GM21360 (cell line): Measurements from ENCODE around the gene CBFA2T2.
"Not testable (repeated sequence)": the region's sequence is repeated elsewhere in the genome, so short reads cannot be mapped to it uniquely, and the experiment has no call there.

Experiments
- ATAC-seq: cut with Tn5 transposase; IDR thresholded peaks from one replicate; pipeline ENCODE4 v1.9.1; 2021; ENCODE audit warnings: mild to moderate bottlenecking, moderate library complexity; ENCODE audit not compliant: unreplicated experiment

Gene CBFA2T2

DNA sequence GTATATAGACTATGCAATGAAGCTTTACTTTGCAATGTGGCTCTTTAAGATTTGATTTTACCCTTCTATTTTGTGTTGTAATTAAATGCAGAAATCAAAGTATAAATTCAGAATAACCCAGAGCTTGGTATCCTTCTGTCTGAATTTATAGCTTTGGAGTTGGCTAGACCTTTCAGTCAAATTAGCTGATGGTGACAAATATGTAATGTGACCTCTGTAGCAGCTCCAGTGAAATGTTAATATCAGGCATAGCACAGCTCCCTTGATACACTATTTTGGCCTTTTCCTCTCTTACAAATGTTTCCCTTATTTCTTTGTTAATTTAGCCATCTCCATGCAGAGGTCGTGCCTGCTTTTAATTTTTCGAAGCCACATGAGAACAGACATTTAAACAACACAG lies 11.1 kb downstream of the CBFA2T2 start:
- no peak for ATAC-seq

DNA sequence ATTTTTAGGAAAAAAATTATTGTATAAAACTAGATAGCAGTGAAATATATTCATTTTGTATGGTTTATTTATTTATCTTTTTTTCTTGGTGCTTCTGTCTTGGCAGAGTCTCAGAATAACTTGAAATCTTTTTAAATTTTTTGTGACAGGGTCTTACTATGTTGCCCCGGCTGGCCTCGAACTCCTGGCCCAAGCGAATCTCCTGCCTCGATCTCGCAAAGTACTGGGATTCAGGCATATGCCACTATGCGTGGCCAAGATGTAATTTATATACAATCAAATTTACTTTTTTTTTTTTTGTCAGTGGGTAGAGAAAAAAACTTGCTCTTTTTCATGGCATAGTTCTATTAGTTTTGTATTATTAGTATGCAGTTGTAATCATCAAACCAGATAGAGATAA lies 13.7 kb downstream of the CBFA2T2 start:
- ATAC-seq, result no peak

DNA sequence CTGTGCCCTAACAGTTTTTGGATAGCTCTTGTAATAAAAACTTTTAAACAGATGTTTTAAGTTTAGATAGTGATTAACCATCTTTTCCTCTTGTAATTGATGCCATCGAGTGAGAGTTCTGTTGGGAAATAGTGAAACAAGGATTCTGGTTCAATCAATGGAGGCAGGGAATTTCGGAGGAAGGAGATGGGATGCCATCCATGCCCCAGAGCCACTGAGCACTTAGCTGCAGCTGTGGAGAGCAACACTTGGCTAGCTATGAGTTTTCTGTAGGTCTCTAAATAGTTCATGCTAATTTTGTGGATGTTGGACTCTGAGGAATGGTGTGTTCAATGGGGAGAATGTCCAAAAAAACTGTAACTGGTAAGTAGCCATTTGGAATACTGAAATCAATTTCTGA lies 16.7 kb downstream of the CBFA2T2 start:
- no peak for ATAC-seq

DNA sequence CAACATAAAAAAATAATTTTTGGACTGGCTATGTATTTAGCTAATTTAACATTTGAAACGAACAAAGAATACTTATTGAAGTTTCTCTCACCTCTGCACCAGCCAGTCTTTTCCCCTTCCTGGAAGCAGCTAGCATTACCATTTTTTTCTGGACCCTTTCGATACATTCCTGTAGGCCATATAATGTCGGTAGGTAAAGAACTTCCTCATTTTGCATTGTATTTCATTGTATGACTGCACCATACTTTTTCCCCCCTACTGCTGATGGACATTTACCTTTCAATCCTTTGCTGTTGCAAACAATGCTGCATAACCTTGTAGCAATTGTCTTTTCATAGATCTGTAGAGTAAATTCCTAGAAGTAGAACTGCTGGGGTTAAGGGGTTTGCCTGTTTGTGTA lies 17.6 kb downstream of the CBFA2T2 start:
- ATAC-seq, result no peak

DNA sequence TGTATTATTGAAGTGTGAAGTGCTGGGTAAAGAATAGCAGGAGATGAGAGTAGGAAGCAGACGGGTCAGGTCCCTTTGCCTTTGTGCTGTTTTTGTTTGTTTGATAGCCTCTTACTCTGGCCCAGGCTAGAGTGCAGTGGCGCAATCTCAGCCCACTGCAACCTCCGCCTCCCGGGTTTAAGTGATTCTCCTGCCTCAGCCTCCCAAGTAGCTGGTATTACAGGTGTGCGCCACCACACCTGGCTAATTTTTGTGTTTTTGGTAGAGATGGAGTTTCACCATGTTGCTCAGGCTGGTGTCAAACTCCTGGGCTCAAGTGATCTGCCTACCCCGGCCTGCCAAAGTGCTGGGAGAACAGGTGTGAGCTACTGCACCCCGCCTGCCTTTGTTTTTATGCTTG lies 18.1 kb downstream of the CBFA2T2 start:
- not testable (repeated sequence) for ATAC-seq

DNA sequence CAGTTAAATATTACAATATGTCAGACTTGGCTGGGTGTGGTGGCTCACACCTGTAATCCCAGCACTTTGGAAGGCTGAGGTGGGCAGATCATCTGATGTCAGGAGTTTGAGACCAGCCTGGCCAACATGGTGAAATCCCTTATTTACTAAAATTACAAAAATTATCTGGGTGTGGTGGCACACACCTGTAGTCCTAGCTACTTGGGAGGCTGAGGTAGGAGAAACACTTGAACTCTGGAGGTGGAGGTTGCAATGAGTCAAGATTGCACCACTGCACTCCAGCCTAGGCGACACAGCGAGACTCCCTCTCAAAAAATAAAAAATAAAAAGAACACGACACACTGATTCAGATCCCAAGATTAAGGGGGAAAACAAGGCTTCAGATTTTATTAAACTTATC lies 19.2 kb downstream of the CBFA2T2 start:
- ATAC-seq, result not testable (repeated sequence)

DNA sequence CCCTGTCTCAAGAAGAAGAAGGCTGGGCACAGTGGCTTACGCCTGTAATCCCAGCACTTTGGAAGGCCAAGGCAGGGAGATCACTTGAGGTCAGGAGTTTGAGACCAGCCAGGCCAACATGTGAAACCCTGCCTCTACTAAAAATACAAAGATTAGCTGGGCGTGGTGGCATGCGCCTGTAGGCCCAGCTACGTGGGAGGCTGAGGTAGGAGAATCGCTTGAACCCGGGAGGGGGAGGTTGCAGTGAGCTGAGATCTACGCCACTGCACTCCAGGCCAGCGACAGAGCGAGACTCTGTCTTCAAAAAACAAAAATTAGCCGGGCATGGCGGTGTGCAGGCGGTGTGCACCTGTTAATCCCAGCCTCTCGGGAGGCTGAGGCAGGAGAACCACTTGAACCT lies 22.0 kb downstream of the CBFA2T2 start:
- ATAC-seq, result not testable (repeated sequence)

DNA sequence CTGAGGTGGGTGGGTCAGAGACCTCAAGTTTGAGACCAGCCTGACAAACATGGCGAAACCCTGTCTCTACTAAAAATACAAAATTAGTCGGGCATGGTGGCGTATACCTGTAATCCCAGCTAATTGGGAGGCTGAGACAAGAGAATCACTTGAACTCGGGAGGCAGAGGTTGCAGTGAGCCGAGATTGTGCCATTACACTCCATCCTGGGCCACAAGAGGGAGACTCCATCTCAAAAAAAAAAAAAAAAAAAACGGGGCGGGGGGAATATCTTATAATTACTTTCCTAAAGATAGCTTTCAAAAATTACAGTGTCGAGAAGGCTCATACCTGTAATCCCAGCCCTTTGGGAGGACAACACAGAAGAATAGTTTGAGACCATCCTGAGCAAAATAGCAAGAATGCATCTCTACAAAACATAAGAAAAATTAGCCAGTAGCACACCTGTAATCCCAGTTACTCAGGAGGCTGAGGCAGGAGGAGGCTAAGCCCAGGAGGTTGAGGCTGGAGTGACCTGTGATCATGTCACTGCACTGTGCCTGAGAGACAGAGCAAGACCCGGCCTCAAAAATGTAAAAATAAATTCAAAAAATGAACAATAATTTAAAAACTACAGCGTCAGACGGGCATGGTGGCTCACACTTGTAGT lies 25.8 kb downstream of the CBFA2T2 start:
- ATAC-seq, result no peak

DNA sequence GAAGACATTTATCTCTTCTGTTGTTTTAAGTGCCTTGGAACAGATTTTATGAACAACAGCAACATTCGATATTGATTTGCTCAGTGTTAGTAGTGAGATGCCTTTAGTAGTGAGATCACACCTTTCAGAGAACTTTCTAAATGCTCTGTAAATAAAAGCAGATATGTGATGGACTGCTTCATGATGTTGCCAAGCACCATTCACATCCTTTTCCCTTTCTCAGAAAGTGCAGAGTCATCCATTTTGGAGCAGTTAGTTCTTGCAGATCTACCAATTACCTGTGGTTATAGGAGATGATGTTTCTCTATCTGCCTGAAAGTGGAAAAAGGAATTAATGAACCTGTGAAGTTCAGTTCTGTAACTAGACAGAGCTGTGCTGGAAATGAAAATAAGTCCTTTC lies 27.0 kb downstream of the CBFA2T2 start:
- no peak for ATAC-seq

DNA sequence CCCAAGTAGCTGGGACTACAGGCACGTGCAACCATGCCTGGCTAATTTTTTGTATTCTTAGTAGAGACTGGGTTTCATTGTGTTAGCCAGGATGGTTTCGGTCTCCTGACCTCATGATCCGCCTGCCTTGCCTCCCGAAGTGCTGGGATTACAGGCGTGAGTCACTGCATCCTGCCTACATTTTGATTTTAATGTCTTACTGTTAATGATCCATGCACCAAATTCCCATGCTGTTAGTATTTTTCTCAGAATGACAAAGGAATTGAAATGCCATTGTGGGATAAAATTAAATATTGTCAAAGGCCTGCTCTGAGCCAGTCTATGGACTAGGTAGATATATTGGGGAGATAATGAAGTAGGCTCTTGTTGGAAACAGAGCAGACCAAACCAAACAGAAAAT lies 28.2 kb downstream of the CBFA2T2 start:
- no peak for ATAC-seq

DNA sequence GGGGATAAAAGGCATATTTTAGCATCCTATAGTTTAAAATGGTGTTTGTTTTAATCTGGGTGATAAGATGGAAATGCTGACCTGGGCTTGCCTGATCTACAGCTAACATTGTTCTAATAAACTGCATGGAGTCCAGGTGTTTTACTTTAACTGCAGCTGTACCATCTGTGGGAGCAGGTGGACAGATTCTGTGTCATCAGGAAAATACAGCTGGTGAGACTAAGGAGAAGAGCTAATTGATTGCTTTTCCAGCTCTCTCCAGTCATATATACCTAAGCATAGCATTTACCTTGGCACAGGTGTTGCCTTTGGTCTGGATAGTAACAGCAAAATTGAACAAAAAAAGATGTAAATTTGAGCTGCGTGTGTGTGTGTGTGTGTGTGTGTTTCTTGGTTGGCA lies 31.6 kb downstream of the CBFA2T2 start:
- no peak for ATAC-seq

DNA sequence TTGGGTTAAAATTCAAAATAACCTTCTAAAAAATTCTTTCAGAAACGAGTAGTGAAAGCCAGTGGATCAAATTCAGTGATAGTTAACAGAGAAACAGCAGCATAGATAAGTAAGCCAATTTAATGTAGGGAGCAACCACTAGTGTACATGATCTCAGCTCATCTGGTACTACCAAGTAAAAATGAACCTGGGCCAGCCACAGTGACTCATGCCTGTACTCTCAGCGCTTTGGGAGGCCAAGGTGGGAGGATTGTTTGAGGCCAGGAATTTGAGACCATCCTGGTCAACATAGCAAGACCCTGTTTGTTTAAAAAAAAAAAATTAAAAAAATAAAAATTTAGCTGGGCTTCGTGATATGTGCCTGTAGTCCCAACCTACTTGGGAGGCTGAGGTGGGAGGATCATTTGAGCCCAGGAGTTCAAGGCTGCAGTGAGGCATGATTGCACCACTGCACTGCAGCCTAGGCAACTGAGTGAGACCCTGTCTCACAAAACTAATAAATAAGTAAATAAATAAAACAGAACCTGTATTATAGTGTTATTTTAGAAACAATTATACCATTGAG lies 32.4 kb downstream of the CBFA2T2 start:
- ATAC-seq, result no peak

DNA sequence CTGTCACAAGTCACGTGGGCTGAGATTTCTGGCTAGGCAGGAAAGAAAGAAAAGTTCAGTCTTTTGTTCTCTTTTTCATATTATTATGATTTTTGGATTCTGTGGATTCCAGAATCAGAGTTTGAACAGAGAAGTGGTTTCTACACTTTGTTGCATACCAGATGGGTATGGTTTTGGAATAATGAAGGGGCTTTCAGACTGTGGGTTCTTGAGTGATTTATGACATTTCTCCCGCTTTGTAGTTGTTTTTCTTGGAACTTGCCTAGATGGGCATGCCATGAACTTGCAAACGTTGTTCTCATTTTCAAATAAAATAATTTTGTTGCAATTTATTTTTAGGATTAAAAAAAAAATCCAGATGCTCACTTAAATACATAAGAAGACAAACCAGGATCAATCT lies 34.4 kb downstream of the CBFA2T2 start:
- no peak for ATAC-seq

DNA sequence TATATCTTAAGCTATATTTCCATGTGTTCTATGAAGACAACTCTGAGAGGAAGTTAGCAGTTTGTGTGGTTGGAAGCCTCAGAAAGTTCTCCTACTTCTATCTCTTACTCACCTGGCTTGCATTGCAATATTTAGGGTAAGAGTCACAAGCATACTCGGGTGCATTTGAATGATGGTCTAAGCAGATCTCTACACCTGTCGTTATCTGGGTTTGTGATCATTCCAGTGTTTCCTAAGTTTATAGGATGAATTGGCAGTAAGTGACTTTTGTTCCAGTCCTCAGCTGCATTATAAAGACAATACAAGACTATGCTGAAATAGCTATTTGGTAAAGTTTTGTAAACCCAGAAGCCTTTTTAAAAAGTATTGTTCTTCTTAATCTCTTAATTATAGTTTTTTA lies 36.9 kb downstream of the CBFA2T2 start:
- ATAC-seq, result no peak

DNA sequence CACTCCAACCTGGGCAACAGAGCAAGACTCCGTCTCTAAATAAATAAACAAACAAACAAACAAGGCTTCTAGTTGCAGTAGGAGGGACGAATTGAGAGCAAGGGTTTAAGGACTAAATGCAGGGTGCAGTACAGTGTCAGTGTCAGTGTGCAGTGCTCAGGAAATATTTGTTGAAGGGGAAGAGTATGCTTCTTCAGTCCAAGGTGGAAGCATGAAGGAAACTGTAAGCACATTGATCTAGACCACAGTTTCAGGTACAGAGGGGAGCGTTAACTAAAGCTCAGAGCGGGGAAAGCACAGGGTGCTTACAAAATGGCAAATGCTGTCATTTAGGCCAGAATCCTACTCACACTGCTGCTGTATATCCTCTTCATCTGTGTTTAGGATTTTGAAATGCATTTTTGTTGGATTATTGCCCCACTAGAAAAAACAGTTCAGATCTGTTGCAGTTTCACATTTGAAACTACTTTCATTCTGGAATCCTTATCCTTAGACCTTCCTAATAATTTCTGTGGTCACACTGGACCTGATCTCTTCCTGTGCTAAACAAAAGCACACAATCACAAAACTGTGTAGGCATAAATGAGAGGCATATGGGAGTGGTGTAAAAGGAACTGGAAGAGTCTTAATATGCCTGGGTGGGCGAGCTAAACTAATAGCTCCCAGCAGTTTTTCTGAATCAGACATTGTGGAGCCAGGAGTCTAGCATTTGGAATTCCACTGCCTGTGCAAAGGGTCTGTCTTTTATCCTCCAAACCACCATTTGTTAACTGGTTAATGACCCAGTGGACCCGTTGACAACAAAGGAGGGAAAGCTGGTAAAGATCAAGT lies 41.4 kb downstream of the CBFA2T2 start:
- ATAC-seq, result no peak

DNA sequence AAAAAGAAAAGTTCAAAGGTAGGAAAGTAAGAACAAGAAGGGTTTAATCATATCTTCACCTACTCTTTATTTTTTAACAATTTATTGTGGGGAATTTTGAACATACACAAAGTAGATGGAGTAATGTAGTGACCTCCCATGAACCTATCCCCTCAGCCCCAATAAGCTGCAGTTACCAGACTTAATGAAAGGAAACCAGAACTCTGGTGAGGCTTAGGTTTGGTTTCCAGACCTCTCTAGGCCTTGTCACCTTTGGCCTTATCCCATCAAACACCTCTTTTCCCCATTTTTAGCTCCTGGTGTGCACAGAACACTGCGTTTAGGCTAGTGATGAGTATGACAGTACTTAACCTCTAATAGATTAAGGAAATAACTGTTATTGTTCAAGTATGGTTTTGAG lies 42.0 kb downstream of the CBFA2T2 start:
- ATAC-seq, result no peak

DNA sequence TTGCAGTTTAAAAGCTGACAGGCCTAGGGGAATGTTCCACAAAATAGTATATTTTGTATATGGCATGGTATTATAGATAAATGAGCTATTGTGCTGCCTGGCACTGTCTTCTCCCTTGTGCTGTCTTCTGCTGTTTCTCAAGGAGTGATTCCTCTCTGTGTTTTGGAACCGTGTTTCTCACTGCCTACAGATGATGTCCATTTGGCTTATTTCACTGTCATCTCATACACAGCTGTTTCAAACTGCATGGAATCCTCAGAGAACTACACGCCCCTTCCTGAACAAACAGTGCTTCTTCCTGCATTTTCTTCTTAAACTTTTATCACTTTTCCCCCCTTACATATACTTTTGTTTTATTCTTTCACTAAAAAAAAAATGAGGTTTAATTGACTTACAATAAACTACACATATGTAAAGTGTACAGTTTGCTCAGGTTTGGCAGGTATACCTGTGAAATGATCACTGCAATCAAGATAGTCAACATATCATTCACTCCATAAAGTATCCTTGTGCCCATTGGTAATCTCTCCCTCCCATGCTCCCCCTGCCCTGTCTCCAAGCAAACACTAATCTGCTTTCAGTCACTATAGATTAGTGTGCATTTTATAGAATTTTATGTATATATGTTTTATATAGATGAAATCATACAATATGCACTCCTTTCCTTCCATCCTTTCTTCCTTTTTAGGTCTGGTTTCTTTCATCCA lies 43.0 kb downstream of the CBFA2T2 start:
- ATAC-seq, result no peak

DNA sequence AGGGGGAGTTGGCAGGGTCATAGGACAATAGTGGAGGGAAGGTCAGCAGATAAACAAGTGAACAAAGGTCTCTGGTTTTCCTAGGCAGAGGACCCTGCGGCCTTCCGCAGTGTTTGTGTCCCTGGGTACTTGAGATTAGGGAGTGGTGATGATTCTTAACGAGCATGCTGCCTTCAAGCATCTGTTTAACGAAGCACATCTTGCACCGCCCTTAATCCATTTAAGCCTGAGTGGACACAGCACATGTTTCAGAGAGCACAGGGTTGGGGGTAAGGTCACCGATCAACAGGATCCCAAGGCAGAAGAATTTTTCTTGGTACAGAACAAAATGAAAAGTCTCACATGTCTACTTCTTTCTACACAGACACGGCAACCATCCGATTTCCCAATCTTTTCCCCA lies 45.8 kb downstream of the CBFA2T2 start:
- ATAC-seq, result not testable (repeated sequence)

DNA sequence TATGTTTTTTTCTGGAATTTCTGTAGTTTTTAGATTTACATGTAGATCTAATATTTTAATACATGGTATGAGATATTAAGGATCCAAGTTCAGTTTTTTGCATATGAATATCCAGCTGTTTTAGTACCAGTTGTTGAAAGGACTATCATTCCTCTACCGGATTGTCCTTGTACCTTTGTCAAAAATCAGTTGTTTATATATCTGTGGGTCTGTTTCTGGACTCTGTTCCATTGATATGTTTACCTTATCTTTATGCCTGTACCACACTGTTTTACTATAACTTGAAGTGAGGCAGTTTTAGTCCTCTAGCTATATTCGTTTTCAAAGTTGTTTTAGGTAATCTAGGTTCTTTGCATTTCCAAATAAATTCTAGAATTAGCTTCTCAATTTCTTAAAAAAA lies 47.7 kb downstream of the CBFA2T2 start:
- ATAC-seq, result no peak

DNA sequence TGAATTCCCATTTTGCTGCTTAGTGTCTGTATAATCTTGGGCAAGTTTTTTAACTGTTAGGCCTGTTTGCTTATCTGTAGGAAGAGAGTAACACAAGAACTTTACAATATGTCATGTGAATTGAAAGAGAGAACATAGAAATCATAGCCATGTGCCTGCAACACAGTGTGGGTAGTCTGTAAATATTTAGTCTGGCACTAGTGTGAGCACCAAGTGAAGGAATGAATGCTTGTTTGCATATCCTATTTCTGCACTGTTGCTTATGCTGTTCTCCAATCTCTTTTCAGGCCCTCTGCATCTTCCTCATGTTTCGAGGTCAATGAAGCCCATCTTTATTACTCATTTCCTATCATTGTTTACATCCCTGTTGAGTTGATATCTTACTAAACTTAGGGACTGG lies 49.2 kb downstream of the CBFA2T2 start:
- ATAC-seq, result no peak

DNA sequence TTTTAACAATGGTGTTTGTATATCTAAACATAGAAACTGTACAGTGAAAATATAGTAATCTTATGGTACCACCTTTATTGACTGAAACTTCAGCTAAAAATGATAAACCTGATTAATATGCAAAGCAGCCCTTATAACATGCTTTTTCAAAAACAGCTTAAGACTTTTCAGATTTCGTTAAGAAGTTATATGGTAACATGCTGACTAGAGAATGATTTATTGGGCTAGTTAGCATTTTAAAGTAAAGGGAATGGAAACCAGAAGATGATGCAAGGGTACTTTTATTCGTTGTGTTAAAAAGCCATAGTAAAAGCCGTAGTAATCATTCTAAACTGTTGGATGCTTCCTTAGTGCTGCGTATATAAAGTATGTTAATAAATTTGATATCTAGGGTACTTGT lies 50.5 kb downstream of the CBFA2T2 start:
- ATAC-seq, result no peak

DNA sequence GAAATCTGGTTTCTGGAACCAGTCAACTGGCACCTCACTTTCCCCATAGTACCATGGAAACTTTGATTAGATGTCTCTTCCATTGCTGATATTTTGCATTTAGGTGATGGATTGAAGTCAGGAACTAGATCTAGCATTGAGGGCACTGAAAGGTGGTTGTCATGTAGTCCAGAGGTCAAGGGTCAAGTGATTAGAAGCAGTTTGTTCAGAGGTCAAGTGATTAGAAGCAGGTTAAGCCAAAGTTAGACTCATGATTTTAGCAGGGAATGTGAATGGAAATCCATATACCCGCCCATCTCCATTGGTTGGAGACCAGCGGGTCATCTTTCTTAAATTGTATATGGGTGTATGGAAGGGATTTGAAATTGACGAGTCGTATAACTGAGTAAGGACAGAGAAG lies 51.2 kb downstream of the CBFA2T2 start:
- no peak for ATAC-seq
